Renal cortical epithelial cell (primary cell): ENCODE results near the gene PSD. TPM values are rescaled to one million over a fixed set of nuclear protein-coding genes. Genes with fewer than 3 reads are reported as not detected.

Experiments
- DNase-seq: peaks from one replicate; pipeline ENCODE4 v3.0.0-alpha.2; 2011; ENCODE audit warnings: low read depth
- total RNA-seq: library from RNA; depleted of rRNA; stranded (reverse); fragments of >200 nt; gene quantifications from 2 replicates; pipeline ENCODE4 v1.2.3, GENCODE V29; 2014

Gene PSD
- total RNA-seq, 1 donor from 2014 or later = 3.5 TPM

GRCh38 chr10:102420181-102420713 lies 1.7 kb upstream of the PSD start:
- no peak for DNase-seq

- no peak for DNase-seq
Observed at GRCh38 chr10:102419269-102420180, 940 bp upstream of the PSD start.

- DNase-seq = no peak
Observed at GRCh38 chr10:102416695-102417094, 1.9 kb downstream of the PSD start.

- DNase-seq = no peak
Observed at GRCh38 chr10:102416283-102416682, 2.3 kb downstream of the PSD start.

- DNase-seq = no peak
Observed at GRCh38 chr10:102414749-102415148, 3.8 kb downstream of the PSD start.

- DNase-seq = no peak
Observed at GRCh38 chr10:102413806-102414561, 4.6 kb downstream of the PSD start.

- DNase-seq = no peak
Observed at GRCh38 chr10:102413053-102413705, 5.4 kb downstream of the PSD start.

- no peak for DNase-seq
Observed at GRCh38 chr10:102412293-102412692, 6.3 kb downstream of the PSD start.

GRCh38 chr10:102411341-102412255 lies 7.0 kb downstream of the PSD start:
- DNase-seq = no peak

GRCh38 chr10:102410429-102411073 lies 8.0 kb downstream of the PSD start:
- DNase-seq = no peak

GRCh38 chr10:102409604-102410428 lies 8.8 kb downstream of the PSD start:
- no peak for DNase-seq

GRCh38 chr10:102408728-102409603 lies 9.6 kb downstream of the PSD start:
- no peak for DNase-seq

GRCh38 chr10:102408131-102408727 lies 10.4 kb downstream of the PSD start:
- no peak for DNase-seq

- no peak for DNase-seq
Observed at GRCh38 chr10:102407425-102408130, 11.0 kb downstream of the PSD start.

GRCh38 chr10:102406815-102407214 lies 11.8 kb downstream of the PSD start:
- DNase-seq = no peak

- no peak for DNase-seq
Observed at GRCh38 chr10:102405632-102406031, 13.0 kb downstream of the PSD start.

GRCh38 chr10:102405108-102405571 lies 13.4 kb downstream of the PSD start:
- no peak for DNase-seq
